ENCODE data around the gene AKR1C2.
"Not testable (repeated sequence)": the region's sequence is repeated elsewhere in the genome, so short reads cannot be mapped to it uniquely, and the experiment has no call there.

- TF ChIP-seq EP300, CTCF (IDR thresholded peaks at IDR 0.05): not testable (repeated sequence)
Observed at GRCh38 chr10:4972369-4973142, 31.1 kb downstream of the AKR1C2 start.
